NCI-H2196 (cell line): ENCODE results near the gene CRISPLD2.
"Not testable (repeated sequence)": the region's sequence is repeated elsewhere in the genome, so short reads cannot be mapped to it uniquely, and the experiment has no call there.

ENCODE experiments used
- DNase-seq: peaks from one replicate; lab custom pipeline; 2025; ENCODE audit not compliant: unreplicated experiment; lab: John Stamatoyannopoulos, UW

Gene CRISPLD2

DNA sequence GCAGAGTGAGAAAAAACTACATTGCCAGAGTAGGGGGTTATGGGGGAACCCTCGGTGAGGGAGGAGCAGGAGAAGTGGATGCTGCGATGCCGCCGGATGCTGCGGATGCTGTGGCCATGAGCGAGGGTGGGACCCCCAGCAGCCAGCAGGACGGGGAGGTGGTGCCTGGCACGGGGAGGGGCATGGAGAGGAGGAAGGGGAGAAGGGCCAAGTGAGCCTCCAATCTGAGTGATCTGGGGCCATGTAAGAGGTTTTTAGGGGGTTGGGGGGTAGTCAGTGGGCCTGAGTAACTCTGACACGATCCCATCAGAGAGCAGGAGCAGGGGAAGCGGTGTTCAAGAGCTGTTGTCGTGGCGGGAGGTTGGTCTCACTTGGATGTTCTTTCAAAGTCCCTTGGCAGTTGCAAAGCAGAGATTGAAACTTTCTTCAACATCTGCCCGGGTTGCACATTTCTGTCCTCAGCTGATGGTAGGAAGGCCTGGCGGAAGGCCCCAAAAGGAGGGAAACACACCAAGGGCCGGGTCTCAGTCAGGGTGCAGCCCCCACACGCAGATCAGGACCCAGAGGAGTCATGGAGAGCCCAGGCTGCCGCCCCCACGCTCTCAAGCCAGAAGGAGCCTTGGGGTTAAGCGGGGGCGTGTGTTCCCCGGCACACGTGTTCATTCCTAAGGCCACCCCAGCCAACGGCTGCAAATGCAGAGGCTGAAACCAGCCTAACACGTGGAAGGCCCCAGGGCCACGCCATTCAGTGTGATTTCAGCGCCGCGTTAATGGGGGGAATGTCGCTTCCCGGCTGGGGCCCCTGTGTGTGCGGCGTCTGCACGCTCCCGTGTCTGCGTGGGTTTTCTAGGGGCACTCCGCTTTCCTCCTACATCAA, 109.9 kb downstream of the CRISPLD2 start:
- DNase-seq = no peak

DNA sequence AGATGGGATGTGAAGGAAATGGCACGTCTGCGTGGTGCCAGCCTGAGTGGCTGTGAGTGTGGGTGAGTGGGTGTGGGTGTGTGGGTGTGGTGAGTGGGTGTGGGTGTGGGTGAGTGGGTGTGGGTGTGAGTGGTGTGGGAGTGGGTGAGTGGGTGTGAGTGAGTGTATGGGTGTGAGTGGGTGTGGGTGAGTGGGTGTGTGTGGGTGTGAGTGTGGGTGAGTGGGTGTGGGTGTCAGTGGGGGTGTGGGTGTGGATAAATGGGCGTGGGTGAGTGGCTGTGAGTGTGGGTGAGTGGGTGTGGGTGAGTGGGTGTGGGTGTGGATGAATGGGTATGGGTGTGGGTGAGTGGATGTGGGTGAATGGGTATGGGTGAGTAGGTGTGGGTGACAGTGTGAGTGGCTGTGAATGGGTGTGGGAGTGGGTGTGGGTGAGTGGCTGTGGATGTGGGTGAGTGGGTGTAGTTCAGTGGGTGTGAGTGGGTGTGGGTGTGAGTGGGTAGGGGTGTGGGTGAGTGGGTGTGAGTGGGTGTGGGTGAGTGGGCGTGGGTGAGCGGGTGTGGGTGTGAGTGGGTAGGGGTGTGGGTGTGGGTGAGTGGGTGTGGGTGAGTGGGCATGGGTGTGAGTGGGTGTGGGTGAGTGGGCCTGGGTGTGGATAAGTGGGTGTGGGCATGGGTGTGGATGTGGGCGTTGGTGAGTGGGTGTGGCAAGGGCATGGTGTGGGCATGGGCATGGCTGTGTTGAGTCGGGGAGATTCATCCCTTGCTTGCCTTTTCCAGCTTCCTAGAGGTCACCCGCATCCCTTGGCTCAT, 110.7 kb downstream of the CRISPLD2 start:
- no peak for DNase-seq

DNA sequence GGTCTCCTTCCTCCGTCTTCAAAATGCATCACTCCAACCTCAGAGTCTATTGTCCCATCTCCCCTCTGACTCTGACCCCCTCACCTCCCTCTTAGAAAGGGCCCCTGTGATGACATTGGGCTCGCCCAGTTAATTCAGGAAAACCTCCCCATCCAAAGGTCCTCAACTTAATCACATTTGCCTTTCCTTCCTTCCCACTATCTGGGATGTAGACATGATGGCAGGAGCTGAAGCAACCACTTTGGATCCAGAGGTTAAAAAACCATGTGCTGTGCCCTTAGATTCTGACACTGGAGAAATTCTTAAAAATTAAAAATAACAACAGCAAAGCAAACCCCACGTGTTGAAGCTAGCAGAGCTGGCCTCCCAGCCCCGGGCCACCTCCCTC, 111.3 kb downstream of the CRISPLD2 start:
- no peak for DNase-seq

DNA sequence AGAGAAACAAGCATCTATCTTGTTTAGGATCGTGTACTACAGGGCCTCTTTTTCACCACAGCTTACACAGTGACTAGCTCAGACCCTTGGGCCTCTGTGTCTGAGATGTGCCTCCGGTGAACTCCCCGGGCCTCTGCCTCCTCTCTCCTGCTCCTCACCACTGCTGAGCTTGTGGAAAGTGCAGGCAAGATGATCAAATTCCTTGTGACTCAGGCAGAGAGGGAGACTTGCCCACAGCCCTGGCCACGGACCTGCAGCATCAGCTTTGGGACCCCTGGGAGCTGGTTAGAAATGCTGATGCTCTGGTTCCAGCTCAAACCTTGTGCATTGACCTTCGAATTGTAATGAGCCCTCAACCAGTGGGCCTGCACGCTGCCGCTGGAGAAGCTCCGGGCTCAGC, 111.7 kb downstream of the CRISPLD2 start:
- DNase-seq = no peak

DNA sequence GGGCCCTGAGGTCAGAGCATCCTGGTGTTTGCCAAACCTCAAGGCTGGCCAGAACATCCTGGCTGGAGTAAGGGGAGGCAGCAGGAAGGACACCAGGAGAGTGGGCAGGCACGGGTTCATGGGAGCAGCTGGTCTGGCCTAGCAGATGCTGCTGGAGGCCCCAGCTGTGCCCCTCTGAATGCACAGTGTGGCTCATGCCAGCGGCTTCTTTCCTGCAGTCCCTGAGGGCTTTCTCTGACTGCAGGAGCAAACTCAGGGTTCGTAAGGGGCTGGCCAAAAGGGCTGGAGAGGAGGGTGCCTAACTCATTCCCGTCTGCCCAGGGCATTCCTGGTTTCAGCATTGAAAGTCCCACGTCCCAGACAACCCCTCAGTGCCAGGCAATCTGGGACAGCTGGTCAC, 112.9 kb downstream of the CRISPLD2 start:
- no peak for DNase-seq

DNA sequence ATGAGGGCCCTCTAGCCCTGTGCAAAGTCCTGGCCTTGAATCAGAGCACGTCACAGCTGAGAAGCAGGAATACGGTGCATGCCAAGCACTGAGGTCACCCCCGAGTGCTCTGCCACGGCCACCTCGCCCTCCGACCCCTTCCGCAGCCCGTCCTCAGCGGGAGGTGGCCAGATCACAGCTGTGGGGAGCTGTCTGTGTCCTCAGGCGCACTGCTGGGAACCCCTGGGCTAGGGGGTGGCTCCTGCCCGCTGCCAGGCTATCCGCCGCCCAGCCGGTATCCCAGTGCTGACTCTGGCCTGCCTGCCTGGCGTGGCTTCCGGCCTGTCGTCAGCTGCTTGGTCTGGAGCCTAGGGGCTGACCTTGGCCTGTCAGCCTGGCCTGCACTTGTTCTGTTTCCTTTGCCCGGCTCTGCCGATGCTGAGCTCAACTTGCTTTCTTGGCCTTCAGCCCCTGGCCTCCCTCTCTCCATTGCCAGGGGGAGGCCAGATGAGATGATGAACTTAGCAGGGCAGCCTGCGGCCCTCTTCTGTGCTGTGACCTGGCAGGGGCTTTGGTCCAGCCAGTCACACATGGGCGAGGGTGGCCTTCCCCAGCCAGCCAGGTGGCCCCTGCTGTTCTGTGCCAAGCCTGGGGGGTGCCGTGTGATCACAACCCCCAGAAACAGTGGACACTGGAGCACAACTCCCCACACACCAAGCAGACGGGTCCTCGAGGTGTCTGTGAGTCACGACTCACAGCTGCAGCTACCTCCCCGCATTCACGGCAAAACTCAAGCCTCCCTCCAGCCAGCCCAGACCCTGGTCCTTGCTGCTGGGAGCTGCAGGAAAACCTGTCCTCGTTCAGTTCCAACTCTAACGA, 114.2 kb downstream of the CRISPLD2 start:
- DNase-seq = no peak

DNA sequence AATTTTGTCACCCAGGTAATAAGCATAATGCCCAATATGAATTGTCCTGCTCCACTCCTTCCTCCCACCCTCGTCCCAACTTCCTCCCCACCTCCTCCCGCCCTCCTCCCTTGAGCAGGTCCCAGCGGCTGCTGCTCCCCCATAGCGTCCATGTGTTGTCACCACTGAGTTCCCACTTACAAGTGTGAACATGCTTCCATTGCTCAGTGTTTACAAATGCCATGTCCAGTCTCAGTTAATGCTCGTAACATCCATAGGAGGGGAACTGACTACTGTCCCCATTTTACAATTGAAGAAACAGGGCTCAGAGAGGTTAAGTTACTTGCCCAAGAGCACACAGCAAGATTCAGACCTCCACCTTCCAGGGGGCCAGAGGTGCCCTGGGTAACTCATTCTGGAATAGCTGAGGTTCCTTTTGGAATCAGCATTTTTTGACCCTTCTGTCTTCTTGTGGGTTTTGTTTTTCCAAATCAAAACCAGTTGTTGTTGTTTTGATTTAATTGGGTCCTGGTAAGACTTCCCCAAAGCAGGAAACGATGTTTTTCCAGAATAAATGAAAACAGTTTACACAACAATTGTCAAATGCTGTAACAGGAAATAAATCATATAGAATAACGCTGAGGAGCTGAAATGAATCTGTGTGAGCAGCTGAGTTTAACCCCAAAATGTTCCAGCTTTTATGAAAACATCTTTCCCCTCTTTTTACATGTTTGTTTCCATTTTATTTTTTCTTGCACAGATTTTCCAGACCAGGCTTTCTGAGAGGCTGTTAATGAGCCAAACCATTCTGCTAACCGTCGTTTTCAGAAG, 117.6 kb downstream of the CRISPLD2 start:
- DNase-seq = no peak

DNA sequence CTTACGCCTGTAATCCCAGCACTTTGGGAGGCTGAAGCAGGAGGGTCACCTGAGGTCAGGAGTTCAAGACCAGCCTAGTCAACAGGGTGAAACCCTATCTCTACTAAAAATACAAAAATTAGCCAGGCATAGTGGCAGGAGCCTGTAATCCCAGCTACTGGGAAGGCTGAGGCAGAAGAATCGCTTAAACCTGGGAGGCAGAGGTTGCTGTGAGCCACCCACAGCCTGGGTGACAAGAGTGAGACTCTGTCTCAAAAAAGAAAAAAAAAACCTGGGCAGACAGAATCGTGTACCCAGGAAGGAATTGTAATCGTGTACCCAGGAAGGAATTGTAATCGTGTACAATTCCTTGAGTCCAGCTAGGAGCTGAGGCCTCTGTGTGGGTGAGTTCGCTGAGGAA, 118.8 kb downstream of the CRISPLD2 start:
- DNase-seq = not testable (repeated sequence)

DNA sequence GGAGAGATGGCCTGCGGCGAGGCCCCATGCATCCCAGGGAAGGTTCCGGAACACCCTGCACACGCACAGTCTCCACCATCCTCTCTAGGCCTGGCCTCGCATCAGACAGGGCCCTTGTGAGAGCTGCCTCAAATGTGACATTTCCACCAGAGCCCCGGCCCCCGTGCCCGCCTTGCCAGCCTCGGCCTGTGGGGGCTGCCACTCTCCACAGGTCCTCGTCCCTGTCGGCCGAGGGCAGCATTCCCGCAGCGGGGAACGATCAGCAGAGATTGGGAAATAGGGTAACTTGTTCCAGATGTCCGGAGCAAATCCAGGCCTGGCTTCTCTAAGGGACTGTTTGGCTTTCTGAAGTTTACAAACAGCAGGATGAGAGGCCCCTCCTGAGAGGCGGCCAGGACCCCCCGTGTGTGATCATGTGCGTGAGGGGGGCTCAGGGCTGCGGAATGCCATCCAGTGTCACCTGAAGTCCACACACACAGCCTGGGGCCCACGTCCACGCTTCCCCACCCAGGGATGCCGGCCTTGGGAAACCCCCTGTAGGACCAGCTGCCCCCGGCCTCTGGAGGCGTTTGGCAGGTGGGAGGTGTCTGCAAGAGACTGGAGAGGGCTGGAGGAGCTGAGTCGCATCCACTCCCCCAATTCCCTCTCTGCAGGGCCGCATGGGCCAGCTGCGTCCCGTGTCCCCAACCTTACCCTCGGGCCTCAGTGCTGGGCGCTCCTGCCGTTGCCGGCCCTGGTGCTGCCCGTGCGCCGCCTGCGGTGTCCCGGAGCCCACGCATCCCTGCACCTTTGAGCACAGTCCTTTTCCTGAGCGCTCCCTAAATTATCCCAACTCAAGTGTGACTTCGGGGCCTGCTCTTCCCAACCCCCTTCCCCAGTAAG, 121.1 kb downstream of the CRISPLD2 start:
- DNase-seq = no peak

DNA sequence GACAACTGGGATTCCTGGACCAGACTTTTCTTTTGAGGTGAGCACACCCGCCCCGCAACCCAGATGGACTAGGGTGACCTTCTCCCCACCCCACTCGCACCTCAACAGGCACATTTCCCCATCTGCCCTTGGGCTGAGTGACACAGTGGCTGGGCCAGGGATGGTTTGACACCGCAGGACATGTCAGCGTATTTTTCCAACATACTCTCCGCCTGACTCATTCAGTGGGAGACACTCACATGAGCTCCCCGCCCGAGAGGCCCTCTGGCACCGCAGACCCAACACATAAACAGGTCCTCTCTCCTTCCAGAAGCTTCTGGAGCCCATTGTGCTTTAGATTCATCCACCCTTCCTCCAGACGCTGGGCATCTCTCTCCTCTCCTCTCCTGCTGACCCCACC, 122.1 kb downstream of the CRISPLD2 start:
- no peak for DNase-seq

DNA sequence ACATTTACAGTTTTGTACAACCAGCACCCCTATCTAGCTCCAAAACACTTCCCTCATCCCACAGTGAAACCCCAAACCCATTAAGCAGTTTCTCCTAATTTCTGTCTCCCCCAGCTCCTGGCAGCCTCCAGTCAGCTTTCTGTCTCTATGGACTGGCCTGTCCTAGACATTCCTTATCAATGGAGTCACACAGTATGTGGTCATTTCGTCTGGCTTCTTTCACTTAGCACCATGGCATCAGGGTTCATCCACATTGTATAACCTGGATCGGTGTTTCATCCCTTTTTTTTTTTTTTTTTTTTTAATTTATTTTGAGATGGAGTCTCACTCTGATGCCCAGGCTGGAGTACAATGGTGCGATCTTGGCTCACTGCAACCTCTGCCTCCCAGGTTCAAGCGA, 123.0 kb downstream of the CRISPLD2 start:
- no peak for DNase-seq

DNA sequence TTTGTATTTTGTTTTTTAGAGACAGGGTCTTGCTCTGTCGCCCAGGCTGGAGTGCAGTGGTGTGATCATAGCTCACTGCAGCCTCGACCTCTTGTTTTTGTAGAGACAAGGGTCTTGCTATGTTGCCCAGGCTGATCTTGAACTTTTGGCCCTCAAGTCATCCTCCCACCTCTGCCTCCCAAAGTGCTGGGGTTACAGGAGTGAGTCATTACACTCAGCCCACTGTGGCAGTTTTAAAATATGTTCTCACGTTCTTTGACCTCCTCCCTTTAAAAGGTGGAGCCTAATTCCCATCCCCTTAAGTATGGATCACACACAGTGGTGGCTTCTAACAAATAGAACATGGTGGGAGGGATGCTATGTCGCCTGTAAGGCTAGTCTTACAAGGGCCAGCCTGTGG, 123.8 kb downstream of the CRISPLD2 start:
- DNase-seq = no peak

DNA sequence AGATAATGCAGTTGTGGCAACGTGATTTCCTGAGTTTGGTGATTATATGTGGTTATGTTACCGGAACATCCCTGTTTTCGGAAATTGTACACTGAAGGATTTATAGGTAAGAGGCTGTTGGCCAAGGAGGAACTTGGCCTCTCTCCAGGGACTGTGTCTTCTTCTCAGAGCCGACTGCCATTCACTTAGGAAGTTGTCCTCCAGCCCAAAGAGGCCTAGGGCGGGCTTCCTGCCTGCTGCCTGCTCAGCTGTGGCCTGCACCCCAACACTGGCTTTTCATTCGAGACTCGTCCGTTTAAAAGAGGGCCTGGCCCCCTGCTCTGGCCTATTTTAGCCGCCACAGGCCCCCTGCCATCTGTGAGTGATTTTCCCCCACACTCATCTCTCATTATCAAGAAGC, 127.2 kb downstream of the CRISPLD2 start:
- DNase-seq = peak; percentile 4

DNA sequence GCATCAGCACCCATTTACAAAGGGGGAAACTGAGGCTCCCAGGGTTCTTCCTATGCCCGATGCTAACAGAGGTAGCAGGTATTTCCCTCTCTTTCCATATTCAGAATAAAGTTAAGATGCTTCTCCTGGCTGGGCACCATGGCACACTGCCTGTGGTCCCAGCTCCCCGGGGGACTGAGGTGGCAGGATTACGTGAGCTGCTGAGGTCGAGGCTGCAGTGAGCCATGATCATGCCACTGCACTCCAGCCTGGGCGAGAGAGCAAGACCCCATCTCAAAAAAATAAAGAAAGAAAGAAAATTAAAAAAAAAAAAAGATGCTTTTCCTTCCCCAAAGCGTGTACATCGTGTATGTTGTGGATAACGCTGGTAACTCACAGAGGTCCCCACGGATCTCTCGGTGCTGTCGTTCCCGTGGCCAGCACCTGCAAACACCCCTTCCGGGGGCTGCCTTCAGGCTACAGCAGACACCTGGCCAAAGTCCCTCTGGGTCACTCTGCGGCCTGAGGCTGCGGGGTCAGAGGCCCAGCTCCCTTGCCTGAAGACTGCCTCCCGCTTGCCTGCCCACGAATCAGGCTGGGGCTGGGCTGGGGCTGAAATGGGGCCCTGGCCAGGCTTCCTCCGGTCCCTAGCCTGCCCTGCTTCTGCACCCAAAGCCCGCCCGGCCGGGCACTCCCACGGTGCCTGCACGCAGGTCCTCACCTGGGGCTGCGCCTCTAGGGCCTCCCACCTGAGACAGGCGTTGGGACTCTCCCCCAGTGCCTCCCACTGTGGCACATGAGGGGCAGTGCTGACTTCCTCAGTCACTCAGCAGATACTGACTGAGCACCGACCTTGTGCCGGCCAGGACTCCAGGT, 128.4 kb downstream of the CRISPLD2 start:
- DNase-seq = no peak

DNA sequence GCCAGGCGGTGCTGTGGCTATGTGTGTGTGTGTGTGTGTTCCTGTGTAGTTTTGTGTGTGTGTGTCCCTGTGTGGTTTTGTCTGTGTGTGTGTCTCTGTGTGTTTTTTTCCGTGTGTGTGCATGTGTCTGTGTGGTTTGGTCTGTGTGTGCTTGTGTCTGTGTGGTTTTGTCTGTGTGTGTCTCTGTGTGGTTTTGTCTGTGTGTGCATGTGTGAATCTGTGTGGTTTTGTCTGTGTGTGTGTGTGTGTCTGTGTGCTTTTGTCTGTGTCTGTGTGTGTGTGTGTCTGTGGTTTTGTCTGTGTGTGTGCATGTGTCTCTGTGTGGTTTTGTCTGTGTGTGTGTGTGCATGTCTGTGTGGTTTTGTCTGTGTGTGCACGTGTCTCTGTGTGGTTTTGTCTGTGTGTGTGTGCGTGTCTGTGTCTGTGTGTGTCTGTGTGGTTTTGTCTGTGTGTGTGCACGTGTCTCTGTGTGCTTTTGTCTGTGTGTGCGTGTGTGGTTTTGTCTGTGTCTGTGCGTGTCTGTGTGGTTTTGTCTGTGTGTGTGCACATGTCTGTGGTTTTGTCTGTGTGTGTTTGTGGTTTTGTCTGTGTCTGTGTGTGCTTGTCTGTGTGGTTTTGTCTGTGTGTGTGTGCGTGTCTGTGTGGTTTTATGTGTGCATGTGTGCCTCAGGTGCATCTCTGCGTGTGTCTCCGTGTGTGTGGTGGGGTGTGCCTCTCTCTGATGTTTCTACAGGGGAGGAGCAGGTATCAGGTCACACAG, 129.2 kb downstream of the CRISPLD2 start:
- no peak for DNase-seq

DNA sequence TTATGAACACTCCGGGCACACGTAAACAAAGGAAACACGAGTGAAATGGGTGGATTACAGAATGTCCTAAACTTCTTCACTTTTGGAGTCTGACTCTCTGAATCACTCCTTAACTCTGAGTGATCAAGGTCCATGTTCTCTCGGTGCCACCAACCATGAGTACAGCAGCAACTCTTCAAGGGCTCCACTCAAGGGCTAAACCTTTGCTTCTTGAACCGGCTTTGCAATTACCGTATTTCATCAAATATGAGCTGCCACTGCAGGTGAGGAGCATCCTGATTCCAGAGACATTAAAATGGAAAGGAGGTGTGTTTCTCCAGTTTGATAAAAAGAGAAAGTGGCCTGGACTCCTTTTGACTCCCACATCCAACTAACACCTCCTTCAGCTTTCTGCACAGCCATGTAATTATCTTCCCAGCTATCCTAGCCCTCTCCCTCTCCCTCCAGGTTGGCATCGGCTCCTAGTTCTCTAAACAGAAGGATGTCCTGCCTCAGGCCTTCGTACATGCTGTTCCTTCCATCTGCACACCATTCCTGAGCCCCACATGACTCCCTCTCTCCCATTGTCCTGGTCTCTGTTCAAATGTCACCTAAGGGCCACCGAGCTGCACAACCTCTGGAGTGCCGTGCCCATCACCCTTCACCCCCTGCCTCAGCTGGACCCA, 130.1 kb downstream of the CRISPLD2 start:
- DNase-seq = no peak

DNA sequence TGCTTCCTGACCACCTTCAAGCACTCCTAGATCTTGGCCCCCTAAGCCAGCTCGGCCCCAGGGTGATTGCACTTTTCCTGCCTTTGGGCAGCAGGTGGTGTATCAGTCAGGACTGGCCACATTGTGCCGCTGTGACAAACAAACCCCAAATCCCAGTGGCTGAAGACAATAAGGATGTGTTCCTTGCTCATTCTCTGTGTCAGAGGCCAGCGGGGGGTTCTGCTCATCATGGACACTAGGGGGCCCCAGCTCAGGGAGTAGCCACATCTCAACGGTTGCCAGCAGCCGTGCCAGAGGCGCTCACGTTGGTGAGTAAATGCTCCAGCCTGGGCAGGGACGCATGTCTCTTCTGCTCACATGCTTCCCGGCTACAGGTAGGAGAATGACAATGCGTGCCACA, 131.1 kb downstream of the CRISPLD2 start:
- DNase-seq = no peak
